K562 (cell line): Measurements from ENCODE around the gene UBE2A. TPM values are rescaled to one million over a fixed set of nuclear protein-coding genes. Genes with fewer than 3 reads are reported as not detected.

Experiments
- BMI1 ChIP-seq: fragments of 150-350 bp; IDR thresholded peaks from 2 replicates; pipeline ENCODE4 v1.6.1; 2014; ENCODE audit warnings: low read length
- BRF1 ChIP-seq: IDR thresholded peaks from 3 replicates; pipeline ENCODE4 v1.6.1; 2011; ENCODE audit warnings: borderline replicate concordance, mild to moderate bottlenecking; ENCODE audit not compliant: insufficient read length; ENCODE audit errors: extremely low read depth
- CTBP1 ChIP-seq: fragments of 450-650 bp; IDR thresholded peaks from 2 replicates; pipeline ENCODE4 v1.6.1; 2016; ENCODE audit warnings: borderline replicate concordance
- ESRRA ChIP-seq: fragments of 450-650 bp; IDR thresholded peaks from 2 replicates; pipeline ENCODE4 v1.6.1; 2014; ENCODE audit warnings: low read depth, mild to moderate bottlenecking, moderate library complexity, borderline replicate concordance
- GABPA ChIP-seq: fragments of 200-800 bp; sonication (Bioruptor generic); conservative IDR thresholded peaks from 2 replicates; pipeline ENCODE4 v1.6.1; 2016; ENCODE audit warnings: low read depth, missing genetic modification characterization, missing compliant biosample characterization
- HNRNPLL ChIP-seq: fragments of 200-400 bp; formaldehyde crosslinking; IDR thresholded peaks from 2 replicates; pipeline ENCODE4 v1.6.1; 2017; ENCODE audit warnings: low read length, low read depth, mild to moderate bottlenecking; ENCODE audit not compliant: poor library complexity, severe bottlenecking
- HSF4 ChIP-seq: fragments of 250-450 bp; sonication (Bioruptor Pico); IDR thresholded peaks from 2 replicates; pipeline ENCODE4 v2.1.2; 2022; ENCODE audit warnings: mild to moderate bottlenecking, moderate library complexity, borderline replicate concordance
- KAT7 ChIP-seq: sonication (generic); formaldehyde crosslinking; IDR thresholded peaks from 2 replicates; pipeline ENCODE4 v1.8.0; 2022; ENCODE audit warnings: missing genetic modification reagents, mild to moderate bottlenecking, borderline replicate concordance
- MAFK ChIP-seq: IDR thresholded peaks from 2 replicates; pipeline ENCODE4 v1.6.1; 2011; ENCODE audit warnings: low read length, improper control_type of control experiment
- MAZ ChIP-seq, 2 experiments: fragments of 450-650 bp in 1 of 2; sonication (generic) in 1 of 2; formaldehyde crosslinking; IDR thresholded peaks in 1 of 2; conservative IDR thresholded peaks in 1 of 2; 2 replicates each; pipeline versions ENCODE4 v1.4.0 to v1.5.0; 2020; ENCODE audit warnings: mild to moderate bottlenecking in 1 of 2, missing genetic modification reagents in 1 of 2
- NCOA6 ChIP-seq: fragments of 450-650 bp; IDR thresholded peaks from 2 replicates; pipeline ENCODE4 v1.6.1; 2017; ENCODE audit warnings: mild to moderate bottlenecking
- NR1H2 ChIP-seq: sonication (generic); formaldehyde crosslinking; IDR thresholded peaks from 2 replicates; pipeline ENCODE4 v1.4.0; 2020; ENCODE audit warnings: mild to moderate bottlenecking, missing genetic modification reagents
- POLR2G ChIP-seq: fragments of 200-400 bp; formaldehyde crosslinking; IDR thresholded peaks from 2 replicates; pipeline ENCODE4 v1.6.1; 2017; ENCODE audit warnings: low read depth, mild to moderate bottlenecking, antibody characterized with exemption, low read length, moderate library complexity
- TBP ChIP-seq: optimal IDR thresholded peaks from 2 replicates; pipeline ENCODE3; 2011; ENCODE audit warnings: low read depth, low read length, improper control_type of control experiment
- THRAP3 ChIP-seq: fragments of 450-650 bp; IDR thresholded peaks from 2 replicates; pipeline ENCODE4 v1.6.1; 2016; ENCODE audit warnings: mild to moderate bottlenecking, inconsistent platforms, borderline replicate concordance
- TRIM24 ChIP-seq, 2 experiments: fragments of 450-650 bp; IDR thresholded peaks; 2 replicates each; pipeline ENCODE4 v1.6.1; 2016
- ZNF668 ChIP-seq: fragments of 250-450 bp; sonication (Bioruptor Pico); IDR thresholded peaks from 2 replicates; pipeline ENCODE4 v1.8.0; 2022; ENCODE audit warnings: mild to moderate bottlenecking, inconsistent platforms
- polyA plus RNA-seq, 8 experiments: library from polyadenylated mRNA; depleted of rRNA in 4 of 8; stranded (reverse) in 5 of 8; unstranded in 3 of 8; fragments of >200 nt; fragmentation: Nextera tagmentation in 2 of 8; fragmentation: Illumina TruSeq in 1 of 8; extraction: Ambion mirVana in 2 of 8; extraction: Trizol in 1 of 8; gene quantifications; 2 replicates each; pipeline versions ENCODE4 v1.2.1 to v1.2.3, GENCODE V29; 2011 to 2014; ENCODE audit warnings: inconsistent platforms in 1 of 8, missing spikeins in 1 of 8
- total RNA-seq, 7 experiments: library from RNA; depleted of rRNA in 6 of 7; stranded (reverse); fragments of >200 nt in 6 of 7; fragmentation: Illumina TruSeq in 2 of 7; extraction: Trizol in 2 of 7; gene quantifications; 2 replicates each; pipeline versions ENCODE4 v1.2.1 to v1.2.3, GENCODE V29; 2011 to 2021; ENCODE audit warnings: low replicate concordance in 1 of 7
- TF ChIP-seq, protein P1 (sequence below): fragments of 450-650 bp; IDR thresholded peaks from 2 replicates; pipeline ENCODE4 v1.6.1; 2016; ENCODE audit warnings: mild to moderate bottlenecking
- TF ChIP-seq, protein P2 (sequence below): fragments of 250-450 bp; sonication (Bioruptor Pico); IDR thresholded peaks from 2 replicates; pipeline ENCODE4 v1.4.0; 2020; ENCODE audit warnings: mild to moderate bottlenecking, moderate library complexity
- TF ChIP-seq, protein P3 (sequence below): fragments of 150-350 bp; IDR thresholded peaks from 2 replicates; pipeline ENCODE4 v1.6.1; 2014; ENCODE audit warnings: low read depth, mild to moderate bottlenecking, low read length, borderline replicate concordance

Gene UBE2A
- total and polyA plus RNA-seq, 9 of the 15 experiments (the other 6 are each of a cell fraction or from before 2014, with no cell fraction given) = 21.6 to 87.6 (median 47.8) TPM

DNA sequence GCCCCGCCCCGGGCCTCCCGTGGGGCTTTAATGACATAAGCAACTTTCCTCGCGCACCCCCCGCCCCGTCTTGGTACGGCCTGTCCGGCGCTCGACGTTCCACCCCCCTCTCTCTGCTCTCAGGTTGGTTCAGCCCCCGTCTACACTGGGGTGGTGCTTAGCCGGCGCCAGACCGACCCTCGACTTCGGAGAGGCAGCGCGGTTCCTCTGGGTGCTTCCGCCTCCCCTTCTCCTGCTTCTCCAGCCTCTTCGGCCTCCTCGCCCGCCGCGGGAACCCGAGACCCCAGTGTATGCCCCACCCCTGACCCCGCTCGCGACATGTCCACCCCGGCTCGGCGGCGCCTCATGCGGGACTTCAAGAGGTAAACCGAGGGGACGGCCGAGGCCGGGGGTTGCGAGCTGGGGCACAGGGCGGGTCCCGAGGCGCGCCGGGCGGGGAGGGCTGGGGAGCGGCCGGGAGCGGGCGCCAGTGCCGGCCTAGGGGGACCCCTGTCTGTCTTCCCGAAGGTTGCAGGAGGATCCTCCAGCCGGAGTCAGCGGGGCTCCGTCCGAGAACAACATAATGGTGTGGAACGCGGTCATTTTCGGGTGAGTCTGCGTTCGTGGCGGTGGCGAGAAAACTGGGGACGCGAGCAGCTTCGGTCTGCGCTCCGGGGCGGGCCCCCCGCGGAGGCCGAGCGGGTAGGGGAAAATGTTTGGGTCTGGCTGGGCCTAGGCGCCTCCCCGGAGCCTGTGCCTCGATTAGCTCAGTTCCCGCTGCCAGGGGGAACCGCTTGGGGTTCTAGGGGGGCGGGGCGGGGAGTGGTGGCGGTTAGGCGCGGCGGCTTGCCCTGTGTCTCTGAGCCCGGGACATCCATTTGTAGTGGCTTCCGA lies at the start of gene UBE2A (continued):
- peak; percentile 62 to 81; a peak in 3 of 4 replicates for TF ChIP-seq MAZ (CRISPR knock-in tag; conservative IDR thresholded peaks at IDR 0.05 in 1 of 2, IDR thresholded peaks at IDR 0.05 in 1 of 2)
- 0 out of 2 replicates have a peak, but pooled peaks have one; percentile 12 for TF ChIP-seq CTBP1
- TF ChIP-seq TBP = peak; percentile 97
- TF ChIP-seq, protein P1, sequence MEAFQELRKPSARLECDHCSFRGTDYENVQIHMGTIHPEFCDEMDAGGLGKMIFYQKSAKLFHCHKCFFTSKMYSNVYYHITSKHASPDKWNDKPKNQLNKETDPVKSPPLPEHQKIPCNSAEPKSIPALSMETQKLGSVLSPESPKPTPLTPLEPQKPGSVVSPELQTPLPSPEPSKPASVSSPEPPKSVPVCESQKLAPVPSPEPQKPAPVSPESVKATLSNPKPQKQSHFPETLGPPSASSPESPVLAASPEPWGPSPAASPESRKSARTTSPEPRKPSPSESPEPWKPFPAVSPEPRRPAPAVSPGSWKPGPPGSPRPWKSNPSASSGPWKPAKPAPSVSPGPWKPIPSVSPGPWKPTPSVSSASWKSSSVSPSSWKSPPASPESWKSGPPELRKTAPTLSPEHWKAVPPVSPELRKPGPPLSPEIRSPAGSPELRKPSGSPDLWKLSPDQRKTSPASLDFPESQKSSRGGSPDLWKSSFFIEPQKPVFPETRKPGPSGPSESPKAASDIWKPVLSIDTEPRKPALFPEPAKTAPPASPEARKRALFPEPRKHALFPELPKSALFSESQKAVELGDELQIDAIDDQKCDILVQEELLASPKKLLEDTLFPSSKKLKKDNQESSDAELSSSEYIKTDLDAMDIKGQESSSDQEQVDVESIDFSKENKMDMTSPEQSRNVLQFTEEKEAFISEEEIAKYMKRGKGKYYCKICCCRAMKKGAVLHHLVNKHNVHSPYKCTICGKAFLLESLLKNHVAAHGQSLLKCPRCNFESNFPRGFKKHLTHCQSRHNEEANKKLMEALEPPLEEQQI = 0 out of 2 replicates have a peak, but pooled peaks have one; percentile 24
- peak; percentile 66 for TF ChIP-seq NCOA6
- peak; percentile 88 for TF ChIP-seq HNRNPLL
- TF ChIP-seq GABPA (tag) = 0 out of 2 replicates have a peak, but pooled peaks have one; percentile 7
- no peak for TF ChIP-seq BRF1
- TF ChIP-seq ESRRA = no peak
- no peak for TF ChIP-seq ZNF668 (CRISPR knock-in tag)
- no peak for TF ChIP-seq HSF4 (CRISPR knock-in tag)
- TF ChIP-seq TRIM24 (IDR thresholded peaks at IDR 0.05) = peak in 1 of 2 experiments; percentile 49; a peak in 2 of 4 replicates
- TF ChIP-seq, protein P2, sequence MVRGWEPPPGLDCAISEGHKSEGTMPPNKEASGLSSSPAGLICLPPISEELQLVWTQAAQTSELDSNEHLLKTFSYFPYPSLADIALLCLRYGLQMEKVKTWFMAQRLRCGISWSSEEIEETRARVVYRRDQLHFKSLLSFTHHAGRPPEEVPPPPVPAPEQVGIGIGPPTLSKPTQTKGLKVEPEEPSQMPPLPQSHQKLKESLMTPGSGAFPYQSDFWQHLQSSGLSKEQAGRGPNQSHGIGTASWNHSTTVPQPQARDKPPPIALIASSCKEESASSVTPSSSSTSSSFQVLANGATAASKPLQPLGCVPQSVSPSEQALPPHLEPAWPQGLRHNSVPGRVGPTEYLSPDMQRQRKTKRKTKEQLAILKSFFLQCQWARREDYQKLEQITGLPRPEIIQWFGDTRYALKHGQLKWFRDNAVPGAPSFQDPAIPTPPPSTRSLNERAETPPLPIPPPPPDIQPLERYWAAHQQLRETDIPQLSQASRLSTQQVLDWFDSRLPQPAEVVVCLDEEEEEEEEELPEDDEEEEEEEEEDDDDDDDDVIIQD (CRISPR knock-in tag) = no peak
- TF ChIP-seq BMI1 = no peak
- TF ChIP-seq POLR2G = peak; percentile 100
- peak; percentile 69; the same call in 1 of the 2 replicates for TF ChIP-seq NR1H2 (CRISPR knock-in tag)
- peak; percentile 27; the same call in 1 of the 2 replicates for TF ChIP-seq MAFK
- no peak for TF ChIP-seq THRAP3
- TF ChIP-seq, protein P3, sequence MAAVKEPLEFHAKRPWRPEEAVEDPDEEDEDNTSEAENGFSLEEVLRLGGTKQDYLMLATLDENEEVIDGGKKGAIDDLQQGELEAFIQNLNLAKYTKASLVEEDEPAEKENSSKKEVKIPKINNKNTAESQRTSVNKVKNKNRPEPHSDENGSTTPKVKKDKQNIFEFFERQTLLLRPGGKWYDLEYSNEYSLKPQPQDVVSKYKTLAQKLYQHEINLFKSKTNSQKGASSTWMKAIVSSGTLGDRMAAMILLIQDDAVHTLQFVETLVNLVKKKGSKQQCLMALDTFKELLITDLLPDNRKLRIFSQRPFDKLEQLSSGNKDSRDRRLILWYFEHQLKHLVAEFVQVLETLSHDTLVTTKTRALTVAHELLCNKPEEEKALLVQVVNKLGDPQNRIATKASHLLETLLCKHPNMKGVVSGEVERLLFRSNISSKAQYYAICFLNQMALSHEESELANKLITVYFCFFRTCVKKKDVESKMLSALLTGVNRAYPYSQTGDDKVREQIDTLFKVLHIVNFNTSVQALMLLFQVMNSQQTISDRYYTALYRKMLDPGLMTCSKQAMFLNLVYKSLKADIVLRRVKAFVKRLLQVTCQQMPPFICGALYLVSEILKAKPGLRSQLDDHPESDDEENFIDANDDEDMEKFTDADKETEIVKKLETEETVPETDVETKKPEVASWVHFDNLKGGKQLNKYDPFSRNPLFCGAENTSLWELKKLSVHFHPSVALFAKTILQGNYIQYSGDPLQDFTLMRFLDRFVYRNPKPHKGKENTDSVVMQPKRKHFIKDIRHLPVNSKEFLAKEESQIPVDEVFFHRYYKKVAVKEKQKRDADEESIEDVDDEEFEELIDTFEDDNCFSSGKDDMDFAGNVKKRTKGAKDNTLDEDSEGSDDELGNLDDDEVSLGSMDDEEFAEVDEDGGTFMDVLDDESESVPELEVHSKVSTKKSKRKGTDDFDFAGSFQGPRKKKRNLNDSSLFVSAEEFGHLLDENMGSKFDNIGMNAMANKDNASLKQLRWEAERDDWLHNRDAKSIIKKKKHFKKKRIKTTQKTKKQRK = no peak
- no peak; the same call in 1 of the 2 replicates for TF ChIP-seq KAT7 (CRISPR knock-in tag)
